ENCODE results near the gene ZBTB44. TPM values are rescaled to one million over a fixed set of nuclear protein-coding genes. Genes with fewer than 3 reads are reported as not detected.
"Not testable (repeated sequence)": the region's sequence is repeated elsewhere in the genome, so short reads cannot be mapped to it uniquely, and the experiment has no call there.

Gene ZBTB44
- total RNA-seq, 1 experiment from 2014 or later = 41.2 TPM

GRCh38 chr11:130237282-130238006 lies 77.3 kb downstream of the ZBTB44 start:
- ChIA-PET CTCF (no interaction called here), POLR2A (ENCODE audit: unreplicated experiment) (no interaction called here)
- Histone ChIP-seq H3K27me3 (ENCODE audit: insufficient read depth, low read depth) (no peaks in the 10 kb centered on the region), H3K4me3 (no peak overlapping the region), H2AFZ (no peak overlapping the region), H3K36me3 (ENCODE audit: low read depth) (0 out of 2 replicates have a peak, but pooled peaks cover 10% of the 10 kb centered on the region), H3K79me2 (ENCODE audit: low read depth) (no peaks in the 10 kb centered on the region), H4K20me1 (ENCODE audit: insufficient read depth) (no peaks in the 10 kb centered on the region), H3K4me1 (replicated peaks; ENCODE audit: insufficient read depth) (no peaks in the 10 kb centered on the region), H3K9me3 (ENCODE audit: insufficient read depth, low read depth) (no peaks in the 10 kb centered on the region; the same call in 1 of the 2 replicates), H3F3A (ENCODE audit: insufficient read depth, low read depth) (no peaks in the 10 kb centered on the region), H3K4me2 (no peak overlapping the region), H3K9me2 (ENCODE audit: insufficient read depth) (no peaks in the 10 kb centered on the region), H3K27ac (no peak overlapping the region)
- no peak for DNase-seq
- intact Hi-C loops (cut with micrococcal nuclease; ENCODE audit: unreplicated experiment) = no loop called here
- TF ChIP-seq EZH2 (IDR thresholded peaks at IDR 0.05; ENCODE audit: low read depth) = no peak
- BruUV-seq (replicated peaks) = no TSS peak

GRCh38 chr11:130234315-130234714 lies 80.4 kb downstream of the ZBTB44 start:
- no peaks in the 10 kb centered on the region for H3K4me1 ChIP-seq (replicated peaks; ENCODE audit: insufficient read depth)
- no peak overlapping the region for H3K4me2 ChIP-seq
- H3K79me2 ChIP-seq (ENCODE audit: low read depth) = no peaks in the 10 kb centered on the region
- no peak overlapping the region for H3K27ac ChIP-seq
- TF ChIP-seq CTCF (conservative IDR thresholded peaks at IDR 0.05) (no peak), EZH2 (IDR thresholded peaks at IDR 0.05; ENCODE audit: low read depth) (no peak)
- no peaks in the 10 kb centered on the region for H3K9me2 ChIP-seq (ENCODE audit: insufficient read depth)
- H4K20me1 ChIP-seq (ENCODE audit: insufficient read depth) = no peaks in the 10 kb centered on the region
- no peak overlapping the region for H3K4me3 ChIP-seq
- no peaks in the 10 kb centered on the region; the same call in 1 of the 2 replicates for H3K9me3 ChIP-seq (ENCODE audit: insufficient read depth, low read depth)
- H3K36me3 ChIP-seq (ENCODE audit: low read depth) = 0 out of 2 replicates have a peak, but pooled peaks cover 10% of the 10 kb centered on the region
- ChIA-PET POLR2A (ENCODE audit: unreplicated experiment) (no interaction called here), CTCF (no interaction called here)
- no peak for DNase-seq
- H2AFZ ChIP-seq = no peak overlapping the region
- no peaks in the 10 kb centered on the region for H3K27me3 ChIP-seq (ENCODE audit: insufficient read depth, low read depth)
- intact Hi-C loops (cut with micrococcal nuclease; ENCODE audit: unreplicated experiment) = no loop called here
- no TSS peak for BruUV-seq (replicated peaks)
- H3F3A ChIP-seq (ENCODE audit: insufficient read depth, low read depth) = peaks cover 2% of the 10 kb centered on the region; the same call in 1 of the 2 replicates

DNA sequence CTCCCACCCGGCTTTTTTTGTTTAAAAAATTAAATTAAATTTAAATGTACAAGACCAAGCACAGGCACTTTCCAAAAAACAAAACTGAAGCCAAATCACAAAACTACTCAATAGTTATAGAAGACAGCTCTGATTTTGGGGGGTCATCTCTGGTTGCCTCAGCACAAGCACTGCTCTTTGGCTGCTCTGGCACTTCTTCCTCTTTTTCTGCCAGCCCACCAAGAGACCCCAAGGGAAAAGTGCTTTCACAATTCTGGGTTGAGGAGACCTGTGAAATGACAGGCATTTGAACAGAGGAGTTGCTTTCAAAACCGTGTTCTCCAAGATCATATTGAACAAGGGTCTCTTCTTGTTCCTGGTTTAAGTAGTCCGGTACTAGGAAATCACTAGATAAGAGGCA lies 80.8 kb downstream of the ZBTB44 start:
- H3K9me3 ChIP-seq (ENCODE audit: insufficient read depth, low read depth); H3K4me2 ChIP-seq; H3K27ac ChIP-seq; H3K4me3 ChIP-seq; CTCF ChIA-PET; H4K20me1 ChIP-seq (ENCODE audit: insufficient read depth); H3K36me3 ChIP-seq (ENCODE audit: low read depth); DNase-seq; H3F3A ChIP-seq (ENCODE audit: insufficient read depth, low read depth); intact Hi-C loops (cut with micrococcal nuclease; ENCODE audit: unreplicated experiment); H3K27me3 ChIP-seq (ENCODE audit: insufficient read depth, low read depth); POLR2A ChIA-PET (ENCODE audit: unreplicated experiment); H3K9me2 ChIP-seq (ENCODE audit: insufficient read depth); H3K79me2 ChIP-seq (ENCODE audit: low read depth); H3K4me1 ChIP-seq (replicated peaks; ENCODE audit: insufficient read depth); BruUV-seq (replicated peaks); H2AFZ ChIP-seq: not testable (repeated sequence)

- H3K36me3 ChIP-seq (ENCODE audit: low read depth); H3K4me1 ChIP-seq (replicated peaks; ENCODE audit: insufficient read depth); POLR2A ChIA-PET (ENCODE audit: unreplicated experiment); H3K4me3 ChIP-seq; BruUV-seq (replicated peaks); H4K20me1 ChIP-seq (ENCODE audit: insufficient read depth); intact Hi-C loops (cut with micrococcal nuclease; ENCODE audit: unreplicated experiment); H2AFZ ChIP-seq; DNase-seq; H3F3A ChIP-seq (ENCODE audit: insufficient read depth, low read depth); H3K9me2 ChIP-seq (ENCODE audit: insufficient read depth); CTCF ChIA-PET; H3K79me2 ChIP-seq (ENCODE audit: low read depth); H3K27me3 ChIP-seq (ENCODE audit: insufficient read depth, low read depth); H3K27ac ChIP-seq; H3K9me3 ChIP-seq (ENCODE audit: insufficient read depth, low read depth); H3K4me2 ChIP-seq: not testable (repeated sequence)
Observed at GRCh38 chr11:130233486-130233885, 81.2 kb downstream of the ZBTB44 start.

All from PC-9 (cell line).